A549 treated with DMSO at 1 μM for 4 hours (cell line): ENCODE measurements around the gene OR6Y1. TPM values are rescaled to one million over a fixed set of nuclear protein-coding genes. Genes with fewer than 3 reads are reported as not detected.

Experiments used
- total RNA-seq: library from RNA; stranded (reverse); fragments of 200-300 nt; extraction: Qiagen RNA extraction; gene quantifications from 5 replicates; pipeline ENCODE4 v1.2.3, GENCODE V29; 2022; ENCODE audit warnings: low read depth

The OR6Y1 gene, protein sequence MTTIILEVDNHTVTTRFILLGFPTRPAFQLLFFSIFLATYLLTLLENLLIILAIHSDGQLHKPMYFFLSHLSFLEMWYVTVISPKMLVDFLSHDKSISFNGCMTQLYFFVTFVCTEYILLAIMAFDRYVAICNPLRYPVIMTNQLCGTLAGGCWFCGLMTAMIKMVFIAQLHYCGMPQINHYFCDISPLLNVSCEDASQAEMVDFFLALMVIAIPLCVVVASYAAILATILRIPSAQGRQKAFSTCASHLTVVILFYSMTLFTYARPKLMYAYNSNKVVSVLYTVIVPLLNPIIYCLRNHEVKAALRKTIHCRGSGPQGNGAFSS
- total RNA-seq, result not detected in 5 replicates

DNA sequence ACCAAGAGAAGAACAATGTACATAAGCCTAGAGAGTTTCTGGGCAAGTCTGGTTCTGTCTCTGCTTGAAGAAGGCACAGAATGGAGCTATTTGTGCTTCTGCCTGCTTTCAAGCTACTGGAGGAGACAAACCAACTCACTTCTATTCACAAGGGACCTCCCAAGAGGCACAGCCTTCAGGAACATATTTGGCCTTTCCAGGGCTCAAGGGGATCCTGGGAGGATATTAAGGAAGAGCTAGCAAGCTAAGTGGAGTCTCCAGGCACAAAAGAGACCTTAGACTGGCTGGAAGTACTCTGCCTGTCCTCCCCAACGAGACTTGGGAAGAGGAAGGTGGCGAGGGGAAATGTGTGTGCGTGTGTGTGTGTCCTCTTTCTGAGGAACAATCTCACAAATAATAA is at the start of gene OR6Y1:
TSS of gene OR6Y1 (minus strand) at position 54 of the 400 bp plus-strand sequence. CDS start 6,300 bp downstream, outside the sequence.

DNA sequence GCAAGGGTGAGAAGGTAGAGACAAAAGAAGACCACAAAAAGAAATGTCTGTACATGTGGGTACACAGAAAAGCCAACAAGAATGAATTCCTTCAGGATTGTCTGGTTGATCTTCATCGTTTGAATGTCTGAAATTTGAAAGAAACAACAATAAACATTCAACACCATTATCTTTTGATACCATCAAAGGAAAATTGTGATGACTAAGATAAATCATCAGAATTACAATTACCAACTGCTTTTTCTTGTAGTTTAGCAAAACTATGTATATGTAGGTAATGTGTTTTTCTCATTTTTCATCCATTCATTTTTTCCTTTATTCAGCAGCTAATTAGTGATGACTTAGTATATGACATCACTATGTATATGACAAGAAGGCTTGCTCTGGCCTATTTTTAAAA is 25.5 kb upstream of the OR6Y1 start, which contains the start of gene OR10X1:
TSS of gene OR10X1 (minus strand) at position 167 of the 400 bp plus-strand sequence. CDS start at position 167, 0 bp downstream.

DNA sequence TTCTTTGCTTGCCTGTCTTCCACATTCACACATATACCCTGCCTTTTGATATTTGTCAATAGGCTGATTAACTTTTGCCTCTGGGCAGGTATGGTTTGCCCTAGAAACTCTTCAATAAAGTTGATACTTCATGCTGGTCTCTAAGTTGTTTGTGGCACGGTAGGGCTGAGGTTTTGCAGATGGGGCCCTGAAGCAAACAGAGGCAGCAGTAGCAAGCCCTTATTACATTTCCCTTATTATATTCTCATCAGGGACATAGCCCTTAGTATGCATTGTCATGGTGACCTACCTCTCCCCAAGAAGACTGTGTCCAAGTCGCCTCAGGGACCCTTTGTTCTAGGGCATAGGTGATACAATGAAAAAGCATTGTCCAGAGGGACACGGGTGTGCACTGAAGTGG is 16.3 kb upstream of the OR6Y1 start, which contains the start of gene OR6P1:
TSS of gene OR6P1 (minus strand) at position 101 of the 400 bp plus-strand sequence. CDS start 6,976 bp downstream, outside the sequence.

Other genes with a start within 250 kb of the OR6Y1 start
- not detected in 5 replicates for gene CD1B, start 222.9 kb downstream of the OR6Y1 start, total RNA-seq
- not detected in 5 replicates for gene CD1E, start 200.5 kb downstream of the OR6Y1 start, total RNA-seq
- gene OR10T2, start 154.9 kb downstream of the OR6Y1 start, total RNA-seq, result not detected in 5 replicates
- not detected in 5 replicates for gene OR10K2, start 128.2 kb downstream of the OR6Y1 start, total RNA-seq
- gene OR10K1, start 92.6 kb downstream of the OR6Y1 start, total RNA-seq, result not detected in 5 replicates
- gene OR10R2, start 82.2 kb downstream of the OR6Y1 start, total RNA-seq, result not detected in 5 replicates
- not detected in 5 replicates for gene OR6P1, start 16.2 kb upstream of the OR6Y1 start, total RNA-seq
- not detected in 5 replicates for gene OR10X1, start 25.5 kb upstream of the OR6Y1 start, total RNA-seq
- not detected in 5 replicates for gene OR10Z1, start 50.9 kb upstream of the OR6Y1 start, total RNA-seq
- not detected in 5 replicates for gene SPTA1, start 132.3 kb upstream of the OR6Y1 start, total RNA-seq
- not detected in 5 replicates for gene OR6K2, start 146.2 kb upstream of the OR6Y1 start, total RNA-seq
- gene OR6K3, start 166.3 kb upstream of the OR6Y1 start, total RNA-seq, result not detected in 5 replicates
- not detected in 5 replicates for gene OR6K6, start 200.3 kb upstream of the OR6Y1 start, total RNA-seq
- not detected in 5 replicates for gene OR6N1, start 217.8 kb upstream of the OR6Y1 start, total RNA-seq
- not detected in 5 replicates for gene OR6N2, start 226.8 kb upstream of the OR6Y1 start, total RNA-seq